LNCAP (cell line): ENCODE measurements around the gene ZNF683.

Experiments
- TF ChIP-seq, protein P1 (sequence below): fragments of 450-650 bp; IDR thresholded peaks from 2 replicates; pipeline ENCODE4 v1.5.1; 2017; ENCODE audit warnings: mild to moderate bottlenecking

Gene ZNF683

DNA sequence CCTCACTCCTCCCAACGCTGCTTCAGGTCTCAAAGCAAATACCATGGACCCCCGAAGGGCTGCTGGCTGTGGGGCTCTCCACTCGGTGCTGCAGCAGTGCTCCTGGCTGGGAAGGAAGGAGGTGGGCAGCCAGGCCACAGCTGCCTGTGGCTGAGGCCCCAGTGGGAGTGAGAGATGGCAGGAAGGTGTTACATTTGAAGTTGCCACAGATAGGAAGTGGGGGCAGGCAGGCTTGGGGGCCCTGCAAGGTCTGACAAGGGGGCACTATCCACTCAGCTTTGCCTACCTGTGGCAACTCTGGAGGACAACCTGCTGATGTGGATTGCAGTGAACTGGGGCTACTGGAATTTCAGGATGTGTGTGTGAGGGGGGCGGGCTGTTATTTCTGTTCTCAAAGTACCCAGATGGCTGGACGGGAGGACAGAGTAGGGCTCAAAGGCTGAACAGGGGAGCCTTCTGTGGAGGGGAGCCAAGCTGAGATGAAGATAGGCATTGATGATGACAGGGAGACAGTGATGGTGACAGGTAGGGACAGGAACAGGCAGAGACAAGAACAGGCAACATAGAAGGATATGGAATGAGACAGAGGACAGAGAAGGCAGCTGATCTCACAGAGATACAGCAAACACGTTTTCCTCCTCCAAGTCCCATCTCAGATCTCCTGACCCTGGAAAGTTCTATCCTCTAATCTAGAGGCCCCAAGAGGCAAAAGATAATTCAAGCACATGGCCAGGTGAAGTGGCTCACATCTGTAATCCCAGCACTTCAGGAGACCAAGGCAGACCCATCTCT is 1.8 kb downstream of the ZNF683 start:
- TF ChIP-seq, protein P1, sequence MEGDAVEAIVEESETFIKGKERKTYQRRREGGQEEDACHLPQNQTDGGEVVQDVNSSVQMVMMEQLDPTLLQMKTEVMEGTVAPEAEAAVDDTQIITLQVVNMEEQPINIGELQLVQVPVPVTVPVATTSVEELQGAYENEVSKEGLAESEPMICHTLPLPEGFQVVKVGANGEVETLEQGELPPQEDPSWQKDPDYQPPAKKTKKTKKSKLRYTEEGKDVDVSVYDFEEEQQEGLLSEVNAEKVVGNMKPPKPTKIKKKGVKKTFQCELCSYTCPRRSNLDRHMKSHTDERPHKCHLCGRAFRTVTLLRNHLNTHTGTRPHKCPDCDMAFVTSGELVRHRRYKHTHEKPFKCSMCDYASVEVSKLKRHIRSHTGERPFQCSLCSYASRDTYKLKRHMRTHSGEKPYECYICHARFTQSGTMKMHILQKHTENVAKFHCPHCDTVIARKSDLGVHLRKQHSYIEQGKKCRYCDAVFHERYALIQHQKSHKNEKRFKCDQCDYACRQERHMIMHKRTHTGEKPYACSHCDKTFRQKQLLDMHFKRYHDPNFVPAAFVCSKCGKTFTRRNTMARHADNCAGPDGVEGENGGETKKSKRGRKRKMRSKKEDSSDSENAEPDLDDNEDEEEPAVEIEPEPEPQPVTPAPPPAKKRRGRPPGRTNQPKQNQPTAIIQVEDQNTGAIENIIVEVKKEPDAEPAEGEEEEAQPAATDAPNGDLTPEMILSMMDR, result no peak

DNA sequence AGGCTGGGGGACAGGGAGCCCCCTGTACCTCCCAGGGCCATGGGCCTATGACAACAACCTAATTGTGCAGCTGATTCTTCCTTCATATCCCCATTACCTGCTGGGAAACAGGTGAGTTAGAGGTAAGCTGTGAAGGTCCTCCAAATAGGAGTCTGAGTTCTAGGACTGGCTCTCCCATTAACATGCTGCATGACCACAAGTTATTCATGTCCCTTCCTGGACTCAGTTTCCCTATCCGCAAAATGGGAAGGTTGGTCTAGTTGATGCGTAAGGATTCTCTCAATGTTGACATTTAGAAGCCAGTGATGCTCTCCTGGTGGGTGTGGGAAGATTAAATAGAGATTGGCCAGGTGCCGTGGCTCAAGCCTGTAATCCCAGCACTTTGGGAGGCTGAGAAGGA is 4.1 kb downstream of the ZNF683 start:
- TF ChIP-seq, protein P1, result no peak

DNA sequence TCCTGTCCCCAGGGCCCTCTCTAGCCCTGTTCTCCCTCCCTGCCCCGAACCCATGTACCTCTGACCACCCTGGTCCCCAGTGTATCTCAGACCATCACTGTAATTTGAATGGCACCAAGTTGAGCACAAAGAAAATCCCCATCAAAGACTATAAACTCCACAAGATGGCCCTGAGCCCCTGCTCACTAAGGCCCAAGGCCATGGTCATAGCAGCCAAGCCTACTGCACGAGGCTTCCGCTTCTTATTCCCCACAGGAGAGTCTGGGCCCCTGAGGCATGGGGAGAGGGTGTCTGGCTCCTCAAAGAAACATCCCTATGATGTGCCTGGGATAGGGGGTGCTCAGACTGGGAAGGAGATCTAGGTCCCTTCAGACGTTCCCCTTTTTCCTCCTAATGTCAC is 4.5 kb downstream of the ZNF683 start:
- TF ChIP-seq, protein P1, result no peak

DNA sequence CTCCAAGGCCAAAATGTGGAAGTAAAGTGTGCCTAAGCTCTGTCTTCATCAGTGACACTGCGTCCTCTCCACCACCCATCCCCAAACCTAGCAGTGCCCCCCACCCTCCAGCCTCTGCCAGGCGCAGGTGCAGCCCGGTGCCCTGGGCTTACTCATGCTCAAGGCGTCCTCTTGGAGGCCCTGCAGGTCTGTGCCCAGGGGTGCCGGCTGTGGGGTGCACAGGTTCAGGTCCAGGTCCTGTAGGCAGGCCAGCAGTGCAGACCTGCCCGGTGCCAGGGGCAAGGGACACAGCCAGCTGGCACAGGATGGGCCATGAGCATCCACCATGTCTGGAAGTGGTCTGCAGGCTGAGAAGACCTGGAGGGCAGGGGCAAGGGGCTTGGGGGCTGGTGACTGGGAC is 5.1 kb downstream of the ZNF683 start:
- TF ChIP-seq, protein P1, result no peak

DNA sequence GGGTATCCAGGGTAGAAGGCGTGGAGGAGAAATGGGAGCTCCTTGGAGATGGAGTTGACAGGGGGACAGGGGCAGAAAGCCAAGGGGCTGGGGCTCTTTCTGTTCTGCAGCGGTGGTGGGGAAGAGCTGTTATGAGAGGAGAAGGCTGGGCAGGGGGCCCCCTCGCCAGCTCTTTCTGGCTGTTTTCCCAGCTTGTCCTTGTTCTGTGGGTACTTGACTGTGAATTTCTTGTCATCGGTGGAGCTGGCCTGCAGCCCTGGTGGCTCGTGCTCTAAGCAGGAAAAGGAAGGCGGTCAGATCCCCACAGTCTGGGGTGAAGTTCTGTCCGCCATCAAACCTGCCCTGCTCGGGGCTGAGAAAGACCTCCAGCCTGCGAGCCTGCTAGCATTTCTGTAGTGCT is 7.6 kb downstream of the ZNF683 start:
- TF ChIP-seq, protein P1, result no peak

DNA sequence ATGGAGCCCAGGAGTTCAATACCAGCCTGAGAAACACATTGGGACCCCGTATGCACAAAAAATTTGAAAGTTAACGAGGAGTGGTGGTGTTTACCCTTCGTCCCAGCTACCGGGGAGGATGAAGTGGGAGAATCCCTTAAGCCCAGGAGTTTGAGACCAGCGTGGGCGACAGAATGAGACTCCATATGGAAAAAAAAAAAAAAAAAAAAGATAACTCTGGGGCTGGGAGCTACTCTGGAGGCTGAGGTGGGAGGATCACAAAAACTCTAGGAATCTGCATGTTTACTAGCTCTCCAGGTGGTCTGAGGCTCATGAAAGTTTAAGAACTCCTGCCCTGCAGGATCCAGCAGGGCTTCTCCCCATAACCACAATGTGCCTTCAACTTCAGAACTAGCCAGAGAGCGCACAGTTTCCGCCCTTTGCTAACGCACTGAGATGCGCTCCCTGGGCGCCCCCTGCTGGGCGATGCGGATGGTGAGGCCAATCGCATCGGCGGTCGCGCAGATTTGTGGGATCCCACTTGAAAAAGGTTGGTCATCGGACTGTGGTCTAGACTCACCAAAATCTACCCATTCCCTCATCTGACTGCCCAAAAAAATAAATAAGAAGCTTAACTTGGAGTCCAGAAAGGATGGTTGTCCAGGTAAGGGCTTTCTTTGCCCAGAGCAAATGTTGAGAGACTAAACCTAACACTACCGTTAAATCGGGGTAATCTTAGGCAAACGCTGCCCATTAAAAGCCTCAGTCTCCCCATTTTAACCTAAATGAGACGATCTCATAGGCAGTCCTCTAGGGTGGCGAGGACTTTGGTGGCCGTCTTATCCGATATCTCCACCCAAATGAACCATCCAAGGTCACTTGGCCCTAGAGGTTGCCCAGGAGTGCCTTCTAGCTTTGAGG is 8.8 kb downstream of the ZNF683 start:
- TF ChIP-seq, protein P1, result peak; percentile 82

DNA sequence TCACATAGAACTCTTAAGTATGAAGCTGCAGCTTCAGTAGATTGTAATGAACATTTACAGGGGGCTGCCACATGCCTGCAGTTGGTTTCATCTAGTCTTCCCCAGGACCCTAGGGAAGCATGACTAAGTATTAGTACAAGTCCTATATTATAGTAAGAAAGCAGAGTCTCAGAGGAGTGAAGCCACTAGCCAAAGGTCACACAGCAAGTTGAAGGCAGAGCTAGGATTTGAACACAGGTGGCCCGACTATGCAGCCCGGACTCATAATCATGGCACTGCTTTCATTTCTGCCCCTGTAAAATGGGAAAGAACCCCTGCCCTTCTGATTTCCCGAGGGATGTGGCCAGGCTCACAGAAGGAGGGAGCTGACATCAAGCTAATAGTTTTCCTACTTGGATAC is 10.2 kb downstream of the ZNF683 start:
- TF ChIP-seq, protein P1, result no peak
